ENCODE data around the gene AKAP11. TPM values are rescaled to one million over a fixed set of nuclear protein-coding genes. Genes with fewer than 3 reads are reported as not detected.
A peak's percentile ranks its signal among the peaks of the same experiment; 100 is the strongest.

Gene AKAP11
- total and polyA plus RNA-seq, 2 of the 8 experiments (the other 6 are each of a cell fraction or from before 2014, with no cell fraction given) = 4.5 to 21.9 TPM

GRCh38 chr13:42272115-42272803 lies at the start of gene AKAP11 (continued):
- TF ChIP-seq TBP (IDR thresholded peaks at IDR 0.05; ENCODE audit: low read depth, low read length) (no peak), SP1 (IDR thresholded peaks at IDR 0.05; ENCODE audit: low read depth, low read length) (no peak), EZH2 (IDR thresholded peaks at IDR 0.05; ENCODE audit: low read depth, low read length, severe bottlenecking) (no peak), ATF3 (IDR thresholded peaks at IDR 0.05; ENCODE audit: insufficient read depth, low read depth, low read length) (no peak), EGR1 (IDR thresholded peaks at IDR 0.05; ENCODE audit: borderline replicate concordance, low read depth, low read length) (no peak), RBBP5 (IDR thresholded peaks at IDR 0.05; ENCODE audit: borderline replicate concordance, low read depth, low read length) (peak; percentile 48; the same call in 1 of the 2 replicates), JUND (IDR thresholded peaks at IDR 0.05; ENCODE audit: low read length) (no peak), RNF2 (IDR thresholded peaks at IDR 0.05; ENCODE audit: borderline replicate concordance, low read depth, low read length, missing control alignments, poor library complexity, severe bottlenecking) (no peak), CHD1 (IDR thresholded peaks at IDR 0.05; ENCODE audit: low read depth, low read length) (no peak), SIRT6 (IDR thresholded peaks at IDR 0.05; ENCODE audit: low read length) (no peak), HDAC2 (IDR thresholded peaks at IDR 0.05; ENCODE audit: borderline replicate concordance in 1 of 2, low read depth in 2 of 2, low read length in 2 of 2) (peak in 1 of 2 experiments; percentile 75; a peak in 1 of 4 replicates), BCL11A (IDR thresholded peaks at IDR 0.05; ENCODE audit: low read depth in 2 of 2, low read length in 2 of 2) (no peak), BRCA1 (IDR thresholded peaks at IDR 0.05; ENCODE audit: low read depth, low read length) (no peak), BACH1 (IDR thresholded peaks at IDR 0.05; ENCODE audit: low read length) (no peak), E2F6 (IDR thresholded peaks at IDR 0.05) (peak; percentile 53; the same call in 1 of the 2 replicates), EP300 (IDR thresholded peaks at IDR 0.05; ENCODE audit: borderline replicate concordance in 1 of 2, low read depth in 2 of 2, low read length in 2 of 2) (no peak), CBX5 (IDR thresholded peaks at IDR 0.05; ENCODE audit: low read depth, low read length) (no peak), PHF8 (conservative IDR thresholded peaks at IDR 0.05; ENCODE audit: low read depth, low read length) (peak; percentile 68; the same call in 1 of the 2 replicates)
